HFFc6 (cell line): ENCODE measurements around the gene C1orf21. TPM values are rescaled to one million over a fixed set of nuclear protein-coding genes. Genes with fewer than 3 reads are reported as not detected.

Experiments
- DNase-seq: peaks from one replicate; pipeline ENCODE4 v3.0.0-alpha.2; 2018
- H3K27ac Mint-ChIP-seq: 2 replicates; pipeline ENCODE4 v1.8.0; 2020; ENCODE audit warnings: mild to moderate bottlenecking, mixed read lengths
- H3K27me3 Mint-ChIP-seq: 2 replicates; pipeline ENCODE4 v1.8.0; 2021; ENCODE audit warnings: mild to moderate bottlenecking, moderate library complexity, mixed read lengths; ENCODE audit not compliant: insufficient read depth
- H3K36me3 Mint-ChIP-seq: 2 replicates; pipeline ENCODE4 v1.8.0; 2021; ENCODE audit warnings: low read depth, mixed read lengths
- H3K4me1 Mint-ChIP-seq: 2 replicates; pipeline ENCODE4 v1.8.0; 2020; ENCODE audit warnings: low read depth, mixed read lengths
- H3K4me3 Mint-ChIP-seq: 2 replicates; pipeline ENCODE4 v1.8.0; 2020; ENCODE audit warnings: mild to moderate bottlenecking, moderate library complexity, mixed read lengths
- H3K9me3 Mint-ChIP-seq: 2 replicates; pipeline ENCODE4 v1.8.0; 2020; ENCODE audit warnings: mild to moderate bottlenecking, mixed read lengths
- total RNA-seq, 6 experiments: library from RNA; stranded (reverse); fragmentation: NEBNext Ultra II Directional; extraction: Animal tissue kit (Norgen Biotek cat#: 25700); gene quantifications; 2 replicates in 1 of 6; 3 replicates in 5 of 6; pipeline ENCODE4 v1.2.3, GENCODE V29; 2021
- TF ChIP-seq, protein P1 (sequence below): fragments of 200-600 bp; sonication (generic); IDR thresholded peaks from 2 replicates; pipeline ENCODE4 v1.5.0; 2021; ENCODE audit warnings: antibody characterized with exemption, mild to moderate bottlenecking

C1orf21 gene
- total RNA-seq, 6 experiments from 2014 or later: 4.0 to 10.2 (median 8.5) TPM

- no peaks in the 10 kb centered on the region for H3K36me3 Mint-ChIP-seq
- no peak for DNase-seq
- TF ChIP-seq, protein P1, sequence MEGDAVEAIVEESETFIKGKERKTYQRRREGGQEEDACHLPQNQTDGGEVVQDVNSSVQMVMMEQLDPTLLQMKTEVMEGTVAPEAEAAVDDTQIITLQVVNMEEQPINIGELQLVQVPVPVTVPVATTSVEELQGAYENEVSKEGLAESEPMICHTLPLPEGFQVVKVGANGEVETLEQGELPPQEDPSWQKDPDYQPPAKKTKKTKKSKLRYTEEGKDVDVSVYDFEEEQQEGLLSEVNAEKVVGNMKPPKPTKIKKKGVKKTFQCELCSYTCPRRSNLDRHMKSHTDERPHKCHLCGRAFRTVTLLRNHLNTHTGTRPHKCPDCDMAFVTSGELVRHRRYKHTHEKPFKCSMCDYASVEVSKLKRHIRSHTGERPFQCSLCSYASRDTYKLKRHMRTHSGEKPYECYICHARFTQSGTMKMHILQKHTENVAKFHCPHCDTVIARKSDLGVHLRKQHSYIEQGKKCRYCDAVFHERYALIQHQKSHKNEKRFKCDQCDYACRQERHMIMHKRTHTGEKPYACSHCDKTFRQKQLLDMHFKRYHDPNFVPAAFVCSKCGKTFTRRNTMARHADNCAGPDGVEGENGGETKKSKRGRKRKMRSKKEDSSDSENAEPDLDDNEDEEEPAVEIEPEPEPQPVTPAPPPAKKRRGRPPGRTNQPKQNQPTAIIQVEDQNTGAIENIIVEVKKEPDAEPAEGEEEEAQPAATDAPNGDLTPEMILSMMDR: no peak
- no peaks in the 10 kb centered on the region for H3K4me1 Mint-ChIP-seq
- no peak overlapping the region for H3K4me3 Mint-ChIP-seq
- H3K9me3 Mint-ChIP-seq: no peaks in the 10 kb centered on the region
- no peaks in the 10 kb centered on the region for H3K27me3 Mint-ChIP-seq
- H3K27ac Mint-ChIP-seq: no peak overlapping the region
Observed at GRCh38 chr1:184553845-184554244, 167.0 kb downstream of the C1orf21 start.

DNA sequence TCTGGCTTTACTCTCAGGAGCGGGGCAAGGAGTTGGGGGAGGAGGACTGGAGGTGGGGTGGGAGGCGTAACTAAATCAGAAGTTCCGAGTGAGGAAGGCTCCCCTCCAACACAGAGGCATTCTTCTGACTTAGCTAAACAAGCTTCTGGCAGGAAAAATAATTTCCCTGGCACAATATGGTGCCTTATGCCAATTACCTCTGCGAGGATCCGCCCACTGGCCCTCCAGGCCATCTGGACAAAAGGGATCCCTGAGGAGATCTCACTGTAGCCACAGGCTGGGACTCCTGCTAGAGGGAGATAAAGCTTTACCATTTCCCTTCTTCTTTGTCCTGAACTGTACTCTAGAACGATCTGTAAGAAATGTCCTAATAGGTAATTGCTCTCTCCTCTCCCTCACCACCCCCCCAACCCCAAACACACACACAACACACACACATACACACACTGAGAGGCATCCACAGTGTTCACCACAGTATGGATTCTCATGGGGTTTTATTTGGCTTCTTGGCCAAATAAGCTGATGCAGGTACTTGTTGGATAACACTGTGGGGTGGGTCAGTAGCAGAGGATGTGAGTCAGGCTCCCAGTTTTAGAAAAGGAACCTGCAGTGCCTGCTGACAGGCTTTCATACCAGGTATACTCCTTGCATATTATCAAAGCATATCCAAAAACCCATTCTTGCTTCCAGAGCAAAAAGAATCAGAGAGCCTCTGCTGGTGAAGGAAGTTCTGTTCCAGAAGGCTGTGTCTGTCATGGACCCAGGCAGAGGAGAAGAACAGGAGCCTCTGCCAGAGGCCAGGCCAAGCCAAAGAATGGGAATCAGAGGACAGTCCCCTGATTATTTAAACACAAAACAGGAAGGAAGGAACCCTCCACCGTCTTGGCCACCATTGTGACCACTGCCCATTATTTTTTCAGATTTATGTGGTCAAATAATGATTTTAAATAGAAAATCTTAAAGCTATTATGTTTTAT lies 169.1 kb downstream of the C1orf21 start:
- no peaks in the 10 kb centered on the region for H3K9me3 Mint-ChIP-seq

DNA sequence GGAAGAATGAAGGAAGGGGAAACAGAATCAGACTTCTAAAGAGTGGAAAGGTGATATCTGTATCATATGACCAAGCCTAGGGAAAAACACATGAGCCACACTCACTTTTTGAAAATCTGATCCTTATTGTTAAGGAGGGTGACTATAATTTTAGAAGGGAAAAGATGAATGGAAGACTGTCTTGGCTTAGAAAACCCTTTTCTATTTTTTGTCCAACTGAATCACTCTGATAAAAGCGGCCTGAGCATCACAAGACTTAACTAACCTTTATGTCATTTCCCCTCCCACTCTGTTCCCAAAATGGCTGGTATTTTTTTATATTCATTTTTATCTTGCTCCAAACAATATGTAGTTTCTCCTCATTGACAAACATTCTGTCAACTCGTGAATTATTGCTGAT lies 169.8 kb downstream of the C1orf21 start:
- Mint-ChIP-seq H3K27me3 (no peaks in the 10 kb centered on the region), H3K27ac (no peak overlapping the region), H3K4me3 (no peak overlapping the region)

More for the DNA sequence above, 169.1 kb downstream of the C1orf21 start:
- Mint-ChIP-seq H3K36me3 (no peaks in the 10 kb centered on the region), H3K4me3 (no peak overlapping the region), H3K4me1 (no peaks in the 10 kb centered on the region), H3K27ac (no peak overlapping the region), H3K27me3 (no peaks in the 10 kb centered on the region)
- no peak for DNase-seq
- TF ChIP-seq, protein P1: no peak

GRCh38 chr1:184557423-184558347 lies 170.9 kb downstream of the C1orf21 start:
- peaks cover 7% of the 10 kb centered on the region for H3K4me1 Mint-ChIP-seq
- H3K36me3 Mint-ChIP-seq: no peaks in the 10 kb centered on the region
- H3K4me3 Mint-ChIP-seq: no peak overlapping the region
- TF ChIP-seq, protein P1: no peak
- no peak overlapping the region for H3K27ac Mint-ChIP-seq
- H3K9me3 Mint-ChIP-seq: no peaks in the 10 kb centered on the region
- H3K27me3 Mint-ChIP-seq: no peaks in the 10 kb centered on the region
- no peak for DNase-seq

More for the DNA sequence above, 169.8 kb downstream of the C1orf21 start:
- TF ChIP-seq, protein P1: no peak
- no peak for DNase-seq
- no peaks in the 10 kb centered on the region for H3K36me3 Mint-ChIP-seq
- no peaks in the 10 kb centered on the region for H3K9me3 Mint-ChIP-seq
- H3K4me1 Mint-ChIP-seq: no peaks in the 10 kb centered on the region

- no peaks in the 10 kb centered on the region for H3K27me3 Mint-ChIP-seq
- H3K4me1 Mint-ChIP-seq: peaks cover 7% of the 10 kb centered on the region
- no peaks in the 10 kb centered on the region for H3K9me3 Mint-ChIP-seq
- no peak overlapping the region for H3K27ac Mint-ChIP-seq
- no peaks in the 10 kb centered on the region for H3K36me3 Mint-ChIP-seq
- H3K4me3 Mint-ChIP-seq: no peak overlapping the region
- TF ChIP-seq, protein P1: no peak
- no peak for DNase-seq
Observed at GRCh38 chr1:184558691-184559090, 171.9 kb downstream of the C1orf21 start.
